ENCODE measurements around the gene ORC4.

Gene ORC4

DNA sequence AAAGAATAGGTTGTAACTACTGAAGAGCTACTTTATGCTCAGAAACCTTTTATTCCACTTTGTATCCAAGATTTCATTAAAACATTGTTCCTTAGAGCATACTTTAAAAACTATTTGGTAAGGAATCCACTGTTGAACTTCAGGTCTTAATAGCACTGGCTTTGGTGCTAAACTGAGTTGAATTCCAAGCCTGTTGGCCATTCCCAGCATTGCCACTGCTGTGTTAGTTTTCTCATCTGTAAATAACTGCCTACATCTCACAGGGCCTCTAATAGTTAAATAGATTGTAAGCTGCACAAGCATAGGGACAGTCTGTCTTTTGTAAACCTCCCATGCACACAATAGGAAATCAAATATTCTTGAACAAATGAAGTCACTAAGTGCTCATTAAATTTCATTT is 86.6 kb downstream of the ORC4 start:
- no peak for DNase-seq (ENCODE audit: low spot score)

GRCh38 chr2:147927053-147927588 is 93.4 kb downstream of the ORC4 start:
- no peak for DNase-seq (ENCODE audit: low spot score)

GRCh38 chr2:147925886-147926285 is 94.7 kb downstream of the ORC4 start:
- no peak for DNase-seq (ENCODE audit: low spot score)

DNA sequence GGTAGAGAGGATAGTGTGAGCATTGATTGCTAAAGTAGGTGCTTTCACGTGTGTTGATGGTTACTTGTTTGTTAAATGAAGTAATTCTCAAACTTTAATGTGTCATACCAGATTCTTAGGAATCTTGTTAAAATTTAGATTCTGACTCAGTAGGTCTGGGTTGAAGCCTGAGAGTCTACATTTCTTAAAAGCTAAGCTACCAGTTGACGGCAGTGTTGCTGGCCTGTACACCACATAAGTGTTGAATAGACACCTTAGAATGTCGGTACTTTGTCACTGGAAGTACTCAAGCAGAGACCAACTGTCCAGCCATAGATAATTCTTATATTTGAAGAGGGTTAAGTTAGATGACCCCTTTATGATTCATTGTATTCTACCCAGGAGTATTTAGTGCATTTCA is 95.9 kb downstream of the ORC4 start:
- DNase-seq (ENCODE audit: low spot score), result no peak

GRCh38 chr2:147923846-147924245 is 96.7 kb downstream of the ORC4 start:
- no peak for DNase-seq (ENCODE audit: low spot score)

DNA sequence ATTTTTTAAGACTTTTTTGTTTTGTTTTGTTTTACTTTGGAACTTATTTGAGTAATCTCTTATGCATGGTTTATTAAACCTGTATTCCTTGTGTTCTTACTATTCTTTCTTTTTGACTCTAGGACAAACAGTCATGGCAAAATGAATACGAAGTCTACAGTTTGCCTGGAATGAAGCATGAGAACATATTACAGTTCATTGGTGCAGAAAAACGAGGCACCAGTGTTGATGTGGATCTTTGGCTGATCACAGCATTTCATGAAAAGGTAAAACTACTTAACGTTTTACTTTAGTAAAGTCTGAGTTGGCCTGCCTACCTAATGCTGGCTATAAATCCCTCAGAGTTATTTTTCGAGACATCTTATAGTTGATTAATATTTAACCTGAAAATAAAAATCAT is 103.4 kb downstream of the ORC4 start:
- DNase-seq (ENCODE audit: low spot score), result no peak

DNA sequence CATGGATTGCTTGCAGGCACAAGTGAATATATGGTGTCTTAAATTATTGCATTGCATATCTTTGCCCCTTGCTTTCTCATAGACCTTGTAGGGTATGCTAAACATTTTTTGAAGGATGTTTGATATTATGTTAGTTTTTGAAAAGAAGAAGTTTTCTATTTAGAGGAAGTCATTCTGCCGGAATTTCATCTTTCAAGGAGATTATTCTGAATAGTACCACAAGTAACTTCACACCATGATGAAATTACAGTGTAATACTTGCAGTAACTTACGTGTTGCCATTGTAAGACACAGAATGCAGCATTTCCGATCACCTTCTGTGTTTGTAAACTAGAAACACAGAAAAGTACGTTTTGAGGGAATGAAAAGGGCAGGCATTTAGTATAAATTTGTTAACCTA is 103.8 kb downstream of the ORC4 start:
- DNase-seq (ENCODE audit: low spot score), result no peak

- DNase-seq (ENCODE audit: low spot score), result no peak
These were observed 104.5 kb downstream of the ORC4 start for GRCh38 chr2:147916067-147916466.

- no peak for DNase-seq (ENCODE audit: low spot score)
These were observed 106.6 kb downstream of the ORC4 start for GRCh38 chr2:147913701-147914480.

DNA sequence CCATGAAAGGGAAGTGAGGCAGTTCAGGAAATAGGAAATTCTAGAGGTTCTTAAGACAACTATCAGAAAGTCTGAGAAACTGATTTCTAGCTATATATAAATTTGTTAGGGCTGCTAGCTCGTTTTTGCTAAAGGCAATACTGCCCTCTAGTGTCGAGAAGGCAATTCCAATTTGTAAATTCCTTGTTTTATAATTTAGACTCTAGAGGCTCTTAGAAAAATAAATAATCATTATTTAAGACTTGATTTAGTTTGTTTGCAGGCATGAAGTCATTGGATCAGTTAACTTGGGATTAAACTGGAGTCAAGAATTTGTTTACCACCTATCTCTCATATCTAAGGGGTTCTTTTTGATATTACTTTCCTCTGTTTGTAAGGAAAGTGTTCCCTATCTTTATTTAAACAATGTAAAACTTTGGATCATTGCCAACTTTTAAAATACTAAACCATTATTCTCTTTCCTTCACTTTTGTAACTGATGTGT is 109.5 kb downstream of the ORC4 start:
- peak; percentile 74 for DNase-seq (ENCODE audit: low spot score)

- DNase-seq (ENCODE audit: low spot score), result no peak
These were observed 111.4 kb downstream of the ORC4 start for GRCh38 chr2:147909178-147909577.

DNA sequence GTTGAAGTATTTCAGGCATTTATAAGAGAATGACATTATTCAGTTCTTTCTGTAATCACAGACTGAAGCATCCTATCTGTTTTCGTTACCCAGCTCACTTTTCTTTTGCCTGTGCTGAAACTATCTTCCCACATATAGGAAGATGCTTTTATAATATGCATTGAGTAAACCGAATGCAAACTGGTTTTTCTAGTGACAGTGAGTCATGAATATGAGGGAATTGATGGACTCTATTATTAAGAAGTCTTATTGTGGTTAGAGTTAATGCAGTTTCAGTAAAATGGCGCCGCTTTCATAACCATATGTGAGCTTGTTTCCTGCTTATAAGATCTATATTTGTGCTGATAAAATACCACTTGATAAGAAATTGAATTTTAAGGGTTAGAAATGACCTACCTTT is 116.5 kb downstream of the ORC4 start:
- no peak for DNase-seq (ENCODE audit: low spot score)

- DNase-seq (ENCODE audit: low spot score), result no peak
These were observed 131.9 kb downstream of the ORC4 start for GRCh38 chr2:147888680-147889079.

DNA sequence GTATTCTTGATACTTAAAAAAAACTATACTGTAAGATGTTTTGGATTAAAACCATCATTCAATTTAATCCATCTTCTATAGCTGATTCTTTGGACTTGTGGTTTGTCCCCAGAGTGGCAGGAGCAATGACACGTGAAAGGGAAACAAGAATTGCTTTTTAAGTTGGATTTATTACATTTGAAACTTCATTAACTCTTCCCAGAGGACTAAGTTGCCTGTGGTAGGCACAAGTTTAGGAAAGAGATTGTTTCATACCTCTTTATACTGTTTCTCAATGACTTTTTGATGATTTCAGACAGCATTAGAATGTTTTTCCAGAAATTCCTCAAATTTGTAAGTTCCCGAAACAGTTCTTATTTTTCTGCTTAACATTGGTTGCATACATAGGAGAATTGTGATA is 134.4 kb downstream of the ORC4 start:
- no peak for DNase-seq (ENCODE audit: low spot score)

DNA sequence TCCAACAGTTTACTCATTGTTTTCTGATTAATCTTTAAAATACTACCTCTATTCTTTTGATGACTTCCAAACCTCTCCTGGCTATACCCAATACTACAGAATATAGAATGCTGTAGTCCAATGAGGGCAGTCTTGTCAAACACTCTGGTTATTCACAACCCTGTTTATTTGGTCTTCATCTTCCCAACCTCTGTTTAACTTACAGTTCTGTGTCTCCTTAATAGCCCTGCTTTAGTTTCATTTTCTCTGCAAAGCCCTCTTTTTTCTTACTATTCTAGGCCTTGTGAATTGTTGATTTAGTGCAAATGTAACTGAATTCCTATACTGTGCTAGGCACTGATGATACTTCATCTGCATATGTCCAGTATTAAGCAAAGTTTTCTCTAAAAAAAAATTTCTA is 135.7 kb downstream of the ORC4 start:
- DNase-seq (ENCODE audit: low spot score), result no peak

DNA sequence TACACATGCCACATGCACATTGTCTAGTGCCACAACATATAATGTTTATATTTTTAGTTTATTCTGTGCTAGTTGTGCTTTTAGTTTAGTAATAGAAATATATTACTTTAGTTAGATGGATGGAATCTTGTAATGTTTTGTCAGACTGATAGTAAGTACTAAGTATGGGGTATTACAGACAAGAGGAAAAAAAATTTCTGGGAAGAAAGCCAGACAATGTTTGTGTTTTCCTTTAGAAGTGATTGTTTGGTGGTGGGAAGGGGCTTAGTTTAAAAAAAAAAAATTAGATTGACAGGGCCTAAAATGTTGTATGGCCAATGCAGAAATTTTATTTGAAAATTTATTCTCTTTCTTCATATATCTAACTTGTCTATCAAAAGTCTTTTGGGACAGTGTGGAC is 137.9 kb downstream of the ORC4 start:
- DNase-seq (ENCODE audit: low spot score), result no peak

Measured in NAMALWA (cell line).